NT2/D1 (cell line): ENCODE data around the gene ANKRD33.

Source experiments
- YY1 ChIP-seq: IDR thresholded peaks from 2 replicates; pipeline ENCODE4 v1.6.1; 2011; ENCODE audit not compliant: insufficient read length, insufficient read depth
- ZNF274 ChIP-seq: IDR thresholded peaks from 2 replicates; pipeline ENCODE4 v1.6.1; 2011; ENCODE audit warnings: mild to moderate bottlenecking, low read depth, low read length

DNA sequence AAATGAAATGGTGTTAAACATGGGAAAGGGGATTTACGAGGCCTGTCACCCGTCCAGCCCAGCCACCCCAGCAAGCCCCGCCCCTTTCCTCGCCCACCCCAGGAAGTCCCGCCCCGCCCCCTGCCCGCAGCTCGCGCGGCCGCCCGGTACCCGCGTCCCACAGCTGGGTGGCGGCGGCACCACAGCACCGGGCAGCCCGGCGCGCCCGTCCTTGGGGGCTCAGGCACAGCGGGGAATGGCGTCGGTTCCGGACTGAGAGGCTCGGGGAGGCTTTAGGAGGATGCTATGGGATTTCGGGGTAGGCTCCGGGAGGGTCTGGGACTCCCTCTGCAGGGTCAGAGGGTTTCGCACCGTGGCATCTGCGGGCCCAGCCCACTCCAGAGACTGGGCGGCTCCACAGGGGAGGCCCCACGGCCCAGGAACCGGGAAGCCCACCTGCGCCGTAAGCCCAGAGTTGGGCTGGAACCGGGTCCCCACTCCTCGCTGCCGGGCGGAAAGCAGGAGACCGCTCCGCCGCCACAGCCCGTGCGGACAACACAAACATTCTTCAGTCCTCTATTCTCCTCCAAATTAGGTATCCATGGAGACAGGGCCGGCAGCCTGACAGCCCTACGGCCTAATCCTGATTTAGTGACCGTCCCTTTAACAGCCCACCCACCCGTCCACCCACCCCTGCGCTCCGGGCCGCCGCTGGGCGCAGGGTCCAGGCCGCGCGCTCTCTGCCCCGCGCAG is 40.8 kb upstream of the ANKRD33 start:
- TF ChIP-seq YY1 = no peak
- TF ChIP-seq ZNF274 = no peak
